HG03457 (cell line): ENCODE measurements around the gene DRP2.
"Not testable (repeated sequence)": the region's sequence is repeated elsewhere in the genome, so short reads cannot be mapped to it uniquely, and the experiment has no call there.

ENCODE experiments used
- ATAC-seq: cut with Tn5 transposase; IDR thresholded peaks from one replicate; pipeline ENCODE4 v1.9.1; 2021; ENCODE audit warnings: moderate number of reproducible peaks; ENCODE audit not compliant: unreplicated experiment

The DRP2 gene

GRCh38 chrX:101219116-101219863 lies at the start of gene DRP2:
Gene DRP2, plus strand, starts transcription at chrX:101219786. Its CDS starts 11,862 bp downstream, at chrX:101231648.
- ATAC-seq = no peak

GRCh38 chrX:101171883-101172400 lies 47.6 kb upstream of the DRP2 start:
- ATAC-seq = no peak

- ATAC-seq = no peak
Measured at GRCh38 chrX:101176439-101176838, 43.1 kb upstream of the DRP2 start.

- not testable (repeated sequence) for ATAC-seq
Measured at GRCh38 chrX:101184876-101185275, 34.7 kb upstream of the DRP2 start.

- not testable (repeated sequence) for ATAC-seq
Measured at GRCh38 chrX:101187961-101188360, 31.6 kb upstream of the DRP2 start.

GRCh38 chrX:101190736-101191135 lies 28.9 kb upstream of the DRP2 start:
- ATAC-seq = no peak

- no peak for ATAC-seq
Measured at GRCh38 chrX:101191217-101191750, 28.3 kb upstream of the DRP2 start.

- ATAC-seq = no peak
Measured at GRCh38 chrX:101195442-101196173, 24.0 kb upstream of the DRP2 start.

GRCh38 chrX:101203761-101204351 lies 15.7 kb upstream of the DRP2 start:
- no peak for ATAC-seq

- ATAC-seq = no peak
Measured at GRCh38 chrX:101206471-101206870, 13.1 kb upstream of the DRP2 start.

GRCh38 chrX:101208152-101208905 lies 11.3 kb upstream of the DRP2 start:
- ATAC-seq = no peak

GRCh38 chrX:101210630-101211029 lies 9.0 kb upstream of the DRP2 start:
- ATAC-seq = no peak

- ATAC-seq = no peak
Measured at GRCh38 chrX:101217689-101218088, 1.9 kb upstream of the DRP2 start.

GRCh38 chrX:101219864-101220346 lies 319 bp downstream of the DRP2 start:
- ATAC-seq = no peak

- no peak for ATAC-seq
Measured at GRCh38 chrX:101220662-101221260, 1.2 kb downstream of the DRP2 start.

- ATAC-seq = no peak
Measured at GRCh38 chrX:101223226-101223625, 3.6 kb downstream of the DRP2 start.

- ATAC-seq = no peak
Measured at GRCh38 chrX:101229170-101229569, 9.6 kb downstream of the DRP2 start.

- ATAC-seq = no peak
Measured at GRCh38 chrX:101230636-101231035, 11.1 kb downstream of the DRP2 start.

- no peak for ATAC-seq
Measured at GRCh38 chrX:101231080-101231479, 11.5 kb downstream of the DRP2 start.

- ATAC-seq = no peak
Measured at GRCh38 chrX:101232316-101232715, 12.7 kb downstream of the DRP2 start.
